H1 (cell line): ENCODE measurements around the gene GSTT2. TPM values are rescaled to one million over a fixed set of nuclear protein-coding genes. Genes with fewer than 3 reads are reported as not detected.

Source experiments
- CTCF ChIA-PET: fragments of 300-600 bp; sonication (Branson Sonifier 250); formaldehyde crosslinking; loops from one replicate; lab custom pipeline; 2021; ENCODE audit not compliant: partially characterized antibody; lab: Charles Lee
- POLR2A ChIA-PET: fragments of 300-600 bp; sonication (Branson Sonifier 250); formaldehyde crosslinking; loops from one replicate; lab custom pipeline; 2021; ENCODE audit warnings: inconsistent platforms; ENCODE audit not compliant: partially characterized antibody; lab: Charles Lee
- DNase-seq, 2 experiments: peaks; one replicate each; pipeline versions ENCODE4 v3.0.0 to v3.0.0-alpha.2; 2010 to 2022; ENCODE audit warnings: low spot score in 2 of 2, low read depth in 1 of 2, mixed read lengths in 1 of 2
- FAIRE-seq: peaks from 2 replicates; lab custom pipeline; 2011; peaks lifted over from hg19 to GRCh38; lab: Jason Lieb, UNC
- H2AFZ ChIP-seq: 2 replicates; pipeline ENCODE4 v1.8.1; 2012; ENCODE audit warnings: low read length, inconsistent platforms
- H2AK5ac ChIP-seq: 2 replicates; pipeline ENCODE4 v1.6.1; 2013; ENCODE audit warnings: low read depth, low read length
- H2BK120ac ChIP-seq: replicated peaks from 2 replicates; pipeline ENCODE3; 2013; ENCODE audit warnings: low read depth, low read length, inconsistent platforms
- H2BK12ac ChIP-seq: 2 replicates; pipeline ENCODE4 v1.6.1; 2013; ENCODE audit warnings: low read depth, low read length
- H2BK15ac ChIP-seq: 2 replicates; pipeline ENCODE4 v1.6.1; 2013; ENCODE audit warnings: low read length
- H2BK20ac ChIP-seq: 2 replicates; pipeline ENCODE4 v1.6.1; 2013; ENCODE audit warnings: low read length
- H2BK5ac ChIP-seq: 2 replicates; pipeline ENCODE4 v1.6.1; 2013; ENCODE audit warnings: low read depth, low read length
- H3K14ac ChIP-seq: 2 replicates; pipeline ENCODE4 v1.6.1; 2013; ENCODE audit warnings: inconsistent platforms; ENCODE audit not compliant: insufficient read length
- H3K18ac ChIP-seq: 2 replicates; pipeline ENCODE4 v1.6.1; 2013; ENCODE audit warnings: low read length; ENCODE audit errors: extremely low read depth
- H3K23ac ChIP-seq: 2 replicates; pipeline ENCODE4 v1.6.1; 2013; ENCODE audit warnings: inconsistent platforms; ENCODE audit not compliant: insufficient read length
- H3K23me2 ChIP-seq: 2 replicates; pipeline ENCODE4 v1.6.1; 2013; ENCODE audit warnings: low read depth, low read length
- H3K27ac ChIP-seq: 2 replicates; pipeline ENCODE4 v1.6.1; 2011; ENCODE audit warnings: low read depth, low read length, inconsistent platforms
- H3K27me3 ChIP-seq, 4 experiments: replicated peaks in 1 of 4; 1 replicate in 1 of 4; 2 replicates in 3 of 4; pipeline versions ENCODE4 v1.6.1 to v1.8.1; 2011 to 2013; ENCODE audit warnings: low read length in 3 of 4, mild to moderate bottlenecking in 3 of 4, inconsistent platforms in 2 of 4, mixed read lengths in 2 of 4, moderate library complexity in 1 of 4; ENCODE audit not compliant: control insufficient read depth in 3 of 4, insufficient read depth in 3 of 4; ENCODE audit errors: extremely low read depth in 1 of 4
- H3K36me3 ChIP-seq, 4 experiments: 2 replicates each; pipeline versions ENCODE4 v1.6.1 to v1.8.1; 2011 to 2013; ENCODE audit warnings: mild to moderate bottlenecking in 4 of 4, low read length in 3 of 4, moderate library complexity in 2 of 4, control low read depth in 1 of 4, inconsistent platforms in 1 of 4; ENCODE audit not compliant: insufficient read depth in 4 of 4, control insufficient read depth in 2 of 4
- H3K4ac ChIP-seq: replicated peaks from 2 replicates; pipeline ENCODE3; 2013; ENCODE audit warnings: low read length, low read depth, mixed read lengths, inconsistent platforms; ENCODE audit not compliant: insufficient read length
- H3K4me1 ChIP-seq, 4 experiments: replicated peaks in 1 of 4; 1 replicate in 1 of 4; 2 replicates in 3 of 4; pipeline versions ENCODE4 v1.6.1 to v1.8.1; 2011 to 2013; ENCODE audit warnings: low read length in 3 of 4, inconsistent platforms in 2 of 4, mixed read lengths in 1 of 4; ENCODE audit not compliant: insufficient read depth in 4 of 4, control insufficient read depth in 3 of 4
- H3K4me2 ChIP-seq, 2 experiments: 2 replicates each; pipeline versions ENCODE4 v1.6.1 to v1.8.1; 2011 to 2013; ENCODE audit warnings: low read depth in 2 of 2, low read length in 2 of 2, control low read depth in 1 of 2, inconsistent platforms in 1 of 2, mild to moderate bottlenecking in 1 of 2; ENCODE audit not compliant: insufficient read depth in 1 of 2
- H3K4me3 ChIP-seq, 4 experiments: fragments of 200-600, 300-600 bp in 1 of 4; sonication (generic), shearing (Covaris generic), sonication (Bioruptor Twin) in 1 of 4; 2 replicates each; pipeline versions ENCODE4 v1.5.1 to v1.8.1; 2011 to 2016; ENCODE audit warnings: low read length in 4 of 4, low read depth in 3 of 4, control low read depth in 2 of 4, inconsistent platforms in 2 of 4, mild to moderate bottlenecking in 2 of 4, mixed read lengths in 1 of 4, moderate library complexity in 1 of 4; ENCODE audit not compliant: insufficient read depth in 2 of 4; ENCODE audit errors: extremely low read depth in 1 of 4
- H3K56ac ChIP-seq: replicated peaks from 2 replicates; pipeline ENCODE3; 2013; ENCODE audit warnings: low read depth, mild to moderate bottlenecking, mixed read lengths, low read length, inconsistent platforms; ENCODE audit not compliant: insufficient read length
- H3K79me1 ChIP-seq: 2 replicates; pipeline ENCODE4 v1.6.1; 2013; ENCODE audit warnings: low read depth, low read length, control low read depth
- H3K79me2 ChIP-seq, 2 experiments: 2 replicates each; pipeline versions ENCODE4 v1.6.1 to v1.8.1; 2012 to 2013; ENCODE audit warnings: low read length in 2 of 2, mild to moderate bottlenecking in 2 of 2, inconsistent platforms in 1 of 2; ENCODE audit not compliant: insufficient read depth in 2 of 2, control insufficient read depth in 1 of 2
- H3K9ac ChIP-seq, 4 experiments: replicated peaks in 1 of 4; 1 replicate in 1 of 4; 2 replicates in 3 of 4; pipeline versions ENCODE4 v1.6.1 to v1.8.1; 2011 to 2013; ENCODE audit warnings: low read depth in 3 of 4, low read length in 3 of 4, control low read depth in 2 of 4, mild to moderate bottlenecking in 2 of 4, moderate library complexity in 2 of 4, inconsistent platforms in 1 of 4; ENCODE audit errors: extremely low read depth in 1 of 4
- H3K9me3 ChIP-seq, 2 experiments: 2 replicates each; pipeline versions ENCODE4 v1.6.1 to v1.8.1; 2012 to 2013; ENCODE audit warnings: mild to moderate bottlenecking in 2 of 2, moderate library complexity in 2 of 2, control low read depth in 1 of 2, inconsistent platforms in 1 of 2, low read depth in 1 of 2, low read length in 1 of 2, mixed read lengths in 1 of 2; ENCODE audit not compliant: insufficient read depth in 2 of 2
- H4K20me1 ChIP-seq, 2 experiments: replicated peaks in 1 of 2; 2 replicates each; pipeline versions ENCODE3 to v1.8.1; 2011 to 2013; ENCODE audit warnings: inconsistent platforms in 2 of 2, low read length in 2 of 2, mild to moderate bottlenecking in 1 of 2; ENCODE audit not compliant: insufficient read depth in 2 of 2, control insufficient read depth in 1 of 2
- H4K5ac ChIP-seq: 2 replicates; pipeline ENCODE4 v1.6.1; 2013; ENCODE audit warnings: low read length, low read depth, mixed read lengths, inconsistent platforms; ENCODE audit not compliant: insufficient read length
- H4K8ac ChIP-seq: 2 replicates; pipeline ENCODE4 v1.8.0; 2013; ENCODE audit warnings: mild to moderate bottlenecking, moderate library complexity, low read length, inconsistent platforms; ENCODE audit not compliant: insufficient read depth; ENCODE audit errors: extremely low read depth
- H4K91ac ChIP-seq: replicated peaks from 2 replicates; pipeline ENCODE3; 2013; ENCODE audit warnings: low read length, mixed read lengths, inconsistent platforms; ENCODE audit not compliant: insufficient read length
- BCL11A ChIP-seq, 2 experiments: IDR thresholded peaks; one replicate each; pipeline ENCODE4 v1.6.1; 2011; ENCODE audit warnings: low read depth in 2 of 2, low read length in 2 of 2, mild to moderate bottlenecking in 2 of 2
- HDAC2 ChIP-seq, 2 experiments: fragments of 300-600 bp in 1 of 2; sonication (generic) in 1 of 2; IDR thresholded peaks; 2 replicates each; pipeline ENCODE4 v1.6.1; 2011 to 2012; ENCODE audit warnings: low read depth in 2 of 2, low read length in 2 of 2, mild to moderate bottlenecking in 2 of 2, moderate library complexity in 2 of 2, borderline replicate concordance in 1 of 2, inconsistent platforms in 1 of 2
- RNF2 ChIP-seq: fragments of 200-900, 300-1000 bp; sonication (generic); IDR thresholded peaks from 2 replicates; pipeline ENCODE4 v1.7.1; 2016; ENCODE audit warnings: borderline replicate concordance, low read depth, mild to moderate bottlenecking, antibody characterized with exemption, low read length; ENCODE audit not compliant: poor library complexity, severe bottlenecking; ENCODE audit errors: missing control alignments
- SUZ12 ChIP-seq: fragments of 200-600 bp; sonication (generic); IDR thresholded peaks from 2 replicates; pipeline ENCODE4 v1.6.1; 2012; ENCODE audit warnings: mild to moderate bottlenecking, inconsistent platforms, low read length, moderate library complexity, mixed read lengths
- WGBS, 2 experiments: shearing (Covaris generic) in 1 of 2; methylation state at CpG; one replicate each; pipeline versions ENCODE4 v1.1.6 to v1.1.7; 2013 to 2015; ENCODE audit warnings: low lambda C conversion rate in 2 of 2, mixed read lengths in 2 of 2, inconsistent platforms in 1 of 2, low coverage in 1 of 2, missing lambda C conversion rate in 1 of 2; ENCODE audit not compliant: insufficient replicate concordance in 2 of 2, insufficient coverage in 1 of 2, insufficient read length in 1 of 2; ENCODE audit errors: extremely low coverage in 1 of 2, missing lambda C conversion rate in 1 of 2; 5-methylcytosine and 5-hydroxymethylcytosine counted together
- polyA plus RNA-seq, 7 experiments: library from polyadenylated mRNA; depleted of rRNA in 3 of 7; stranded (reverse) in 5 of 7; unstranded in 2 of 7; fragments of >200 nt in 5 of 7; fragments of 200-250 nt in 2 of 7; gene quantifications; 1 replicate in 5 of 7; 2 replicates in 1 of 7; 4 replicates in 1 of 7; pipeline versions ENCODE4 v1.2.1 to v1.2.3, GENCODE V29; 2011 to 2013; ENCODE audit warnings: missing spikeins in 2 of 7, mixed read lengths in 2 of 7
- total RNA-seq: library from RNA; stranded (reverse); fragmentation: NEBNext Ultra II Directional; extraction: Animal tissue kit (Norgen Biotek cat#: 25700); gene quantifications from 2 replicates; pipeline ENCODE4 v1.2.1, GENCODE V29; 2021
- TF ChIP-seq, protein P1 (sequence below), 3 experiments: IDR thresholded peaks; 1 replicate in 2 of 3; 2 replicates in 1 of 3; pipeline versions ENCODE4 v1.5.1 to v1.6.1; 2011; ENCODE audit warnings: low read length in 3 of 3, mild to moderate bottlenecking in 3 of 3, inconsistent platforms in 2 of 3, low read depth in 1 of 3, moderate library complexity in 1 of 3; ENCODE audit not compliant: insufficient read depth in 1 of 3; ENCODE audit errors: control extremely low read depth in 1 of 3

Gene GSTT2
- total and polyA plus RNA-seq, 2 of the 8 experiments (the other 6 are each of a cell fraction or from before 2014, with no cell fraction given), result 1.1 to 1.5 TPM

- no peaks in the 10 kb centered on the region for H3K9me3 ChIP-seq
- H3K23ac ChIP-seq, result no peak overlapping the region
- no peak overlapping the region for H2BK15ac ChIP-seq
- H4K5ac ChIP-seq, result no peak overlapping the region
- no peak overlapping the region for H2AK5ac ChIP-seq
- no peak overlapping the region for H3K18ac ChIP-seq
- H3K4me3 ChIP-seq, result no peak overlapping the region
- no peak overlapping the region for H2BK120ac ChIP-seq
- no peaks in the 10 kb centered on the region for H3K27me3 ChIP-seq
- H4K91ac ChIP-seq, result no peak overlapping the region
- peaks cover 0 to 67% of the 10 kb centered on the region in 2 experiments; a peak in 2 of 4 replicates for H3K79me2 ChIP-seq
- no peak overlapping the region for H3K4me2 ChIP-seq
- H4K8ac ChIP-seq, result no peak overlapping the region
- H3K79me1 ChIP-seq, result peaks cover 3% of the 10 kb centered on the region
- H3K36me3 ChIP-seq, result no peaks in the 10 kb centered on the region
- DNase-seq (no peak), FAIRE-seq (no peak)
- no peak for TF ChIP-seq SUZ12
- TF ChIP-seq BCL11A (IDR thresholded peaks at IDR 0.05; ENCODE audit: low read depth in 2 of 2, low read length in 2 of 2), result no peak
- TF ChIP-seq, protein P1, sequence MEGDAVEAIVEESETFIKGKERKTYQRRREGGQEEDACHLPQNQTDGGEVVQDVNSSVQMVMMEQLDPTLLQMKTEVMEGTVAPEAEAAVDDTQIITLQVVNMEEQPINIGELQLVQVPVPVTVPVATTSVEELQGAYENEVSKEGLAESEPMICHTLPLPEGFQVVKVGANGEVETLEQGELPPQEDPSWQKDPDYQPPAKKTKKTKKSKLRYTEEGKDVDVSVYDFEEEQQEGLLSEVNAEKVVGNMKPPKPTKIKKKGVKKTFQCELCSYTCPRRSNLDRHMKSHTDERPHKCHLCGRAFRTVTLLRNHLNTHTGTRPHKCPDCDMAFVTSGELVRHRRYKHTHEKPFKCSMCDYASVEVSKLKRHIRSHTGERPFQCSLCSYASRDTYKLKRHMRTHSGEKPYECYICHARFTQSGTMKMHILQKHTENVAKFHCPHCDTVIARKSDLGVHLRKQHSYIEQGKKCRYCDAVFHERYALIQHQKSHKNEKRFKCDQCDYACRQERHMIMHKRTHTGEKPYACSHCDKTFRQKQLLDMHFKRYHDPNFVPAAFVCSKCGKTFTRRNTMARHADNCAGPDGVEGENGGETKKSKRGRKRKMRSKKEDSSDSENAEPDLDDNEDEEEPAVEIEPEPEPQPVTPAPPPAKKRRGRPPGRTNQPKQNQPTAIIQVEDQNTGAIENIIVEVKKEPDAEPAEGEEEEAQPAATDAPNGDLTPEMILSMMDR (IDR thresholded peaks at IDR 0.05; ENCODE audit: control extremely low read depth in 1 of 3, insufficient read depth in 1 of 3, low read depth in 1 of 3, low read length in 3 of 3), result no peak
- TF ChIP-seq HDAC2 (IDR thresholded peaks at IDR 0.05; ENCODE audit: borderline replicate concordance in 1 of 2, low read depth in 2 of 2, low read length in 2 of 2), result no peak
- TF ChIP-seq RNF2, result no peak
- peaks cover 2% of the 10 kb centered on the region; the same call in 1 of the 2 replicates for H3K23me2 ChIP-seq
- no peak overlapping the region for H3K4ac ChIP-seq
- no peak overlapping the region for H3K9ac ChIP-seq
- POLR2A ChIA-PET, result no interaction called here
- H3K14ac ChIP-seq, result no peak overlapping the region
- H3K4me1 ChIP-seq, result no peaks in the 10 kb centered on the region; a peak in 1 of 7 replicates
- no peak overlapping the region for H3K27ac ChIP-seq
- H3K56ac ChIP-seq, result no peak overlapping the region
- CTCF ChIA-PET, result no interaction called here
- no peak overlapping the region for H2BK20ac ChIP-seq
- no peaks in the 10 kb centered on the region for H4K20me1 ChIP-seq
- no peak overlapping the region for H2BK12ac ChIP-seq
- H2AFZ ChIP-seq, result no peak overlapping the region
- WGBS, 2 experiments, result 96% methylated on average over 3 of the region's 3 CpGs; no CpG with 5 or more reads in 1 of the 2 experiments
- H2BK5ac ChIP-seq, result no peak overlapping the region
Observed at GRCh38 chr22:24021304-24021703, 41.4 kb downstream of the GSTT2 start.
